A549 treated with Hydrocortisone at 1 μM for 4 hours (cell line): ENCODE data around the gene BAK1. TPM values are rescaled to one million over a fixed set of nuclear protein-coding genes. Genes with fewer than 3 reads are reported as not detected.

Experiments
- total RNA-seq: library from RNA; stranded (reverse); fragments of 200-300 nt; extraction: Qiagen RNA extraction; gene quantifications from 5 replicates; pipeline ENCODE4 v1.2.3, GENCODE V29; 2022

BAK1 gene
- total RNA-seq = 42.5 to 46.9 TPM (median 43.4 TPM) in 5 replicates

DNA sequence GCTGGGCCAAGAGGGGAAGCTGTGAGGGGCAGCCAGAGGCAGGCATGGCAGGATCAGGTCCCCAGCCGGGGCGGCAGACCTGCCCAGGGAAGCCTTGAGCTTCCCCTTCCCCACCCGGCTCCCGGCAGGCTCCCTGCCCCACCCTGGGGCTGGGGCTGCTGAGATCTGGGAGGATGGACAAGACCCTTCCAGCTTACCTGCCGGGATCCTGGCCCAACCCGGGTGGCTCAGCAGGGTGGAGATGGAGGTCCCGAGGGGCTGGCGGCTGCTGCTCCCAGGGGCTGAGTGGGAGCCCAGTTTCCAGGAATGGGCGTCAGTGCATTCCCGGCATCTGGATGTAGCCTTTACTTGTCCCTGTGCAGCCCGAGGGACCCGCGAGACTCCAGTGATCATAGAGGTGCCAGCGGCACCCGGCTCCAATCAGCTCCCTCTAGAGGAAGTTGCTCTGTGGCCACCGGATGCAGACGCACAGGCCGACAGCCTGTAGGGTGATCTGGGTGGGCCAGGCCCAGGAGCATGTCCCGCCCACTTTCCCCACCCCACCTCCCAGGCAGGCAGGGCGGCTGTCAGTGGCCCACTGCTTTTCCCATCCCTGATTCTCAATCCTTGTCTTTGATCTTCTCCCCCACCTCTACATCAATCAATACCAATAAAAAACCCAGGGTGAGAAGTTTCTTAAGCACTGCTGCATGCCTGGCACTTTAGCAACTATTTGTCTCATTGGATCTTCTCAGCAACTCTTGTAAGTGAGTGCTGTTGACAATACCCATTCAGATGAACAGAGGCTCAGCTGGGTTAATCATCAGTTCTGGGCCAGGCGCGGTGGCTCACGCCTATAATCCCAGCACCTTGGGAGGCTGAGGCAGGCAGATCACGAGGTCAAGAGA is at the start of gene BAK1:
TSS of gene BAK1 (minus strand) at position 449 of the 887 bp plus-strand sequence. CDS start 2,672 bp downstream, outside the sequence.

DNA sequence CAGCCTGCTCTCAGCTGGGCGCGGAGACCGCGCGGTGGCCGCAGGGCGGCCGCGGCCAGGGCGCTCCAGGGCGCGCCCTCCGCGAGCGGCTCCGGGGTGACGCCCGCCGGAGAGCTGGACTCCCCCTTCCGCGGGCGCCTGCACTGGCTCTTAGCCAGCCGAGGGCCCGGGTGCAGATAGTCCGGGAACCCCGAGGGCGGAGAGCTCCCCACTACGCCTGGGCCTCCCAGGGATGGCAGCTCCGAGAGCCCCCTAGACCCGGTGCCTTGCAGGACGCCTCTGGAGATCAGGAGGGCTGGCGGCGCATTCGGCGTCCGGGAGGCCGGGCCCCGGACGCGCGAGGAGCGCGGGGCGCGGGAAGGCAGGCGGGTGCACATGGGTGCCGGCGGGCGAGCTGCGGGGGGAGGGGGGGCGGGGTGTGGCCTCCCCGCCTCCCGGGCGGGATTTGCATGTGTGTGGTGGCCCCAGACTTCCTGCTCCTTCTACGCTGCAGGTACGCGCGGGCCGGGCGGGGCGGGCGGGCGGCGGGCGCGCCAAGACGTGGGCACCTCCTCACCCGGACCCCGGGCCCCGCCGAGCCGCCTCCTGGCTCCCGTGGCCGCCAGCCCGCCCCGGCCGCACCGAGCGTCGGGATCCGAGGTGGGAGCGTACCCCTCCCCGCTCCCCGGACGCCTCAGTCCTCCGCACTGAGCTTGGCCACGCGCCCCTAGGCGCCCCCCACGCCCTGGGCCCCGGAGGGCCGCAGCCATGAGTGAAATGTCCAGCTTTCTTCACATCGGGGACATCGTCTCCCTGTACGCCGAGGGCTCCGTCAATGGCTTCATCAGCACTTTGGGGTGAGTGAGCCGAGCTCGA is 41.0 kb upstream of the BAK1 start, which contains the start of gene ITPR3:
TSS of gene ITPR3 (plus strand) at position 467 of the 855 bp plus-strand sequence. CDS start at position 748, 281 bp downstream.

Other genes starting within 250 kb of the BAK1 start
- 42.3 to 45.8 TPM (median 44.0 TPM) in 5 replicates for gene KIFC1, start 188.5 kb downstream of the BAK1 start, total RNA-seq
- 14.2 to 18.0 TPM (median 15.3 TPM) in 5 replicates for gene PHF1, start 169.3 kb downstream of the BAK1 start, total RNA-seq
- 167 to 226 TPM (median 199 TPM) in 5 replicates for gene CUTA, start 162.2 kb downstream of the BAK1 start, total RNA-seq
- gene SYNGAP1, start 160.2 kb downstream of the BAK1 start, total RNA-seq = 3.1 to 4.8 TPM (median 4.4 TPM) in 5 replicates
- 9.9 to 12.3 TPM (median 11.7 TPM) in 5 replicates for gene ZBTB9, start 125.7 kb downstream of the BAK1 start, total RNA-seq
- gene ITPR3, start 41.0 kb upstream of the BAK1 start, total RNA-seq = 35.4 to 50.3 TPM (median 48.0 TPM) in 5 replicates
- gene UQCC2, start 131.4 kb upstream of the BAK1 start, total RNA-seq = 63.7 to 120 TPM (median 100 TPM) in 5 replicates
- gene IP6K3, start 166.6 kb upstream of the BAK1 start, total RNA-seq = 1.3 to 1.8 TPM (median 1.6 TPM) in 5 replicates
- gene LEMD2, start 208.9 kb upstream of the BAK1 start, total RNA-seq = 36.9 to 42.1 TPM (median 39.9 TPM) in 5 replicates
- not detected in 5 replicates for gene MLN, start 223.7 kb upstream of the BAK1 start, total RNA-seq